GM19455 (cell line): Measurements from ENCODE around the gene STMND1.

Experiments
- ATAC-seq: cut with Tn5 transposase; IDR thresholded peaks from one replicate; pipeline ENCODE4 v1.9.1; 2021; ENCODE audit not compliant: unreplicated experiment

STMND1 gene

DNA sequence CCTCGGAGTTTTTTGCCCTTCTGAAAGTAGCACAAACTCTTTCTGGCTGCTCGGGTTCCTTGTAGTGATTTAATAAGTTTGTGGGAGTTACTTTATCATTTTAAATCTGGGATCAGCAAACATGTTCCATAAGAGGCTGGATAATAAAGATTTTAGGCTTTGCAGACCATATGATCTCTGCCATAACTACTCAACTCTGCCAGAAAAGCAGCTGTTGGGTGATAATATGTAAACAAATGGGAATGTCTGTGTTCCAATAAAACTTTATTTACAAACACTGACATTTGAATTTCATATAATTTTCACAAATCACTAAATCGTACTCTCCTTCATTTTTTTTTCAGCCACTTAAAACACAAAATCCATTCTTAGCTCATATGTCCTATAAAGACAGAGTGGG, 3.9 kb upstream of the STMND1 start:
- ATAC-seq = no peak

DNA sequence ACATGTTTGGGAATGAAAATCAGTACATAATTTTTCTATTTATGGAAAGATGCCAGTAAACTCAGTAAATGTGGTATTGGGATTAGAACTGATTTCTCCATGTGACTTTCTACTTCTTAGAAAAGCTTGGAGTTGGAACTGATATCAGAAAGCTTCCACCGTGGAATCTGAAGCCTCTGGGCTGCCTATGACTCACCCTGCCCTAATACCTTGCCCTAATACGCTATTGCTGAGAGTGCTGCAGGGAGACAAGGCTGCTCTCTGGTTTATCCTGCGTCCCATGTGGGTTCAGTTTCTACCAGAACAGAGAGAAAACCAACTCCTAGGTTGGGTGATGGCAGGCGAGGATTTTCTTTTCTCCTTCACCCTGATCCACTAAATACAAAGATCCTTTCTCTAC, 3.3 kb upstream of the STMND1 start:
- ATAC-seq = no peak

DNA sequence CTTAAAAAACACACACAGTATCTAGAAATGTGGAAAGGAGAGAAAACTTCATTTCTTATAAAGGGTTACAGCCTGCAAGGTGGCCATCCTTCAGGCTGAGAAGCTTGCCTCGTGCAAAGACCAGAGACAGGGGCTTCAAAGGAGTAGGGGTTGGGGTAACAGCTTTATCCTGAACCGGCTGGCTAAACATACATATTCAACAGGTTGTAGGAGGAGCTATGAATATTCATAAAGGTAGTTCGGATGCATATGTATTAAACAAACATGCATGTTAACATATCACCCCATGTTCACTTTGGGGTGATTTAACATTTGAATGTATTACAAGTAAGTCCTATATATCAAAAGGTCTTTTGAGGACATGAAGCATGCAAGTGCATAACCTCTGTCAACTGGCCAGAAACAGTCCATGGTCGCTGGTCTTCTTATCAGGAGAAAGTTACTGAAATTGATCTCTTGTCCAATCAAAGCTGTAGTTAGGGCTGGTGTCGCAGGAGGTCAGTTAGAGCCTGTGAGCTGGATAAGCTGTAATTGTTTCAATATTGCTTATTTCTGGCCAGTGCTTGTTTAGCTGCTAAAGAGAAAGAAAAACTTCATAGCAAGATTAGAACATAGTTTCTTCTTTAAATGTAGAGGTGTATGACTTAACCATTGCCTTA, 2.3 kb upstream of the STMND1 start:
- ATAC-seq = no peak

DNA sequence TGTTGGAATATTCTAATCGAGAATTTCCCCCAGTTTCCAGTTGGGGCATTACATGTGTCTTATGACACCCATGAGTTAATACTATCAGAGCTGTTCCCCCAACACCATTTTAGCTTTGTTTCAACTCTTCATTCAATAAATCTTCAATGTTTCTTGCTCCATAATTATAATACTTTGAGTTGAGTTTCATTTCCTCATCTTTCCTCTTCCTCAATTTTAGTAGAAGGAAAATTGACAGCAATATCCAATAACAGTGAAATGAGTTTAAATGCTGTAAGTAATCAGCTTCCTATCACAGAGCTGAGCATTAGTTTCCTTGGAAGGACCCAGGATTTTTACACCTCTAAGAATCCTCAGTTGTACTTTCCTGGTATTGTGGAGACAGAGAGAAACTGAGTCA, 1.0 kb upstream of the STMND1 start:
- ATAC-seq = no peak

DNA sequence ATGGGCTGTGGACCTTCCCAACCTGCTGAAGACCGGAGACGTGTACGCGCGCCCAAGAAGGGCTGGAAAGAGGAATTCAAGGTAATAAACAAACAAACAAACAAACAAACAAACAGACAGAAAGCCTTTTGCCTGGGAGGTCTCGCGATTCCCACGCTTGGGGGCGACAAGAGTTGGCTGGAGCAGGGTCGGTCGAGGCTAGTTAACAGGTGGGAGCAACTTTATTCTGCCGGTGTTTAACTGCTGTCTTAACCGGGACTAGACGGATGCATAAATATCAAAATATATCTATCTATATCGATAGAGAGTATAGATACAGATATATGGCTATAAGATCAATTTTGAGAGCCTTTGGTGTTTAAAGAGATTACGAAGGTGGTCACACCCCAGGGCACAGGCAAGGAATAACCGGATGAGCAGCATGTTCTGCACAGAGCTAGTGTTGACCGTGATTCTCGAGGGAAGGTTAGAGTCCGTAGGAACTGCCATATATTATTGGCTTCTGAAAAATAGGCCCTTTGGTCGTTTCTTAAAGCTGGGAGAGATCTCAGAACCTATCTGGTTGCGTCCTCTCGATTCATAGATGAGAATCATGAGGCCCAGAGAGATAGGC, 514 bp downstream of the STMND1 start:
- ATAC-seq = no peak

DNA sequence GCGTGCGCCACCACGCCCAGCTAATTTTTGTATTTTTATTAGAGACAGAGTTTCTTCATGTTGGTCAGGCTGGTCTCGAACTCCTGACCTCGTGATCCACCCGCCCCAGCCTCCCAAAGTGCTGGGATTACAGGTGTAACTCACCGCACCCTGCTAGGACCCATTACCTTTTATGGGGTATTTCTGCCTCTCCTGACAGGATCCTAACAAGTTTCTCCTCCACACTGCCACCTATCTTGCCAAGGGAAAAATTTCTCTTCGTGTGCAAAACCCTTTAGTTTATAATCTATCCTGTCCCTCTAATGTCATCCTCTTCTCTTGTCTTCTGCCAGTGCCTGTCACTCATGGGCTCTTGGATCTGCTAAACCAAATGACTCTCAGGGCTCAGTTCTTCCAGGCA, 1.9 kb downstream of the STMND1 start:
- ATAC-seq = no peak

DNA sequence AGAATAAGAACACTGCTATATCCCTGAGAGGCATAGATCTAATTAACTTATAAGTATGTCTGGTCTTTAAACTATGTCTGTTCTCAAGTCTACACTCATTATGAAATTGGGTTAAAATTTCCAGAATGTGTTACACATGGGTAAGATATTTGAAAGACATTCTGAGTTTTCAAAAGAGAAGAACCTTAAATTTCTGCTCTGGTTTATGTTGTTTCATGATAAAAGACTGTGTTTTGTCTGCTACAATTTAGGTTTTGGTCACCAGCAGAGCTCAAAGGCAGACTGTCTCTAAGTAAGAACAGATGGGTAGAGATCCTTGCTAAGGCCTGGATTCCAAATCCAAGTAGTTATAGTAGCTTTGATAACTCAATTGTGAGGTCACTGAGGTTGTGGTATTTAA, 6.0 kb downstream of the STMND1 start:
- ATAC-seq = no peak

DNA sequence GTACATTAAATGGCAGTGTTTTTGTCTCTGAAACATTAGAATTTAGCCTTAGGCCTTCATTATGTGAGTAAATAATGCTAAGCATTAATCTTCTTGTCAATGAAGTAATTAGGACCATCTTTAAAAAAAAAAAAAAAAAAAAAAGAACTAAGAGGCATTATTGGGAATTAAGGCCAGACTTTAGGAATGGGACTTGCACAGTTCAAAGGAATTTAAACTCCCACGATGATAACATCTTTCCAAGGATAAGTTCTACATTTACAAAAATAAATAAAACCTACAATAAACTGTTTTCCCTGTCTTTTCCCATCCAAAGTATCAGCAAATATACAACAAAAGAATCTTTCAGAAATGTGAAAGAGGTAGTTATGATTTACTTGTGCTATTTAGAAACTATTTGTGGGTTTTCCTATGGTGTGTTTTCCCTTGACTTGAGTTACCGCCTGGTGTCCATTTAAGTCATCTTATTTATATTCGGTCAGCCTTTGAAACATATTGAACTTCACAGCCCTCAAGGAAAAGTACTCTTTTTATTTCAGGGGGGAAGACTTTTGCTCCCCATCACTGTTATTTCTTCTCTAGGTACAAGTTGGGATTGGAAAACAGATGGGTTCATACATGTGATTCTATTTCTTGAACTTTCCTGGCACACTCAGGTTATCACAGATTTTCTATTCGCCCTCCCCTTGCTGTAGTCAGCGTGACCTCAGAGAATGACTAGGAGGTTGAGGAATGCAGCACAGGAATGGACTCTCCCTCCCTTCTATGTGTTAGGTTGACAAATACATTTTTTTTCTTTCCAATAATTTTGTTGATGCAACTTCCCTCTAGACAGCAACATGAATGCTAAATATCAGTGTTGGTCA, 13.6 kb downstream of the STMND1 start:
- no peak for ATAC-seq

DNA sequence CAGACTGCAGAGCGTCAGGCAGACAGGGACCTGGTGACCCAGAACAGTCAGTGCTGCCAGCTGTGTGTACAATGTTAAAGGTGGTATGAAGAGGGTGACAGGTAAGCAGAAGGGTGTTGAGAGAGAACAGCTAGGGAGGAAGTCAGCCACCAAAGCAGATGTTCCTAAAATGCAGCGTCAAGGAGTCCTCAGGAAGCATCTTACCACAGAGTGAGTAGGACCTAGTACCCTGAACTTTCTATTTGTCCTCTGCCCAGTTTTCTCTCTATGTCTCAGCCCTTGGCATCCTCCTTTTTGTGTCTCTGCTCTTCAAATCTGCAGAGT, 14.2 kb downstream of the STMND1 start:
- ATAC-seq = no peak

DNA sequence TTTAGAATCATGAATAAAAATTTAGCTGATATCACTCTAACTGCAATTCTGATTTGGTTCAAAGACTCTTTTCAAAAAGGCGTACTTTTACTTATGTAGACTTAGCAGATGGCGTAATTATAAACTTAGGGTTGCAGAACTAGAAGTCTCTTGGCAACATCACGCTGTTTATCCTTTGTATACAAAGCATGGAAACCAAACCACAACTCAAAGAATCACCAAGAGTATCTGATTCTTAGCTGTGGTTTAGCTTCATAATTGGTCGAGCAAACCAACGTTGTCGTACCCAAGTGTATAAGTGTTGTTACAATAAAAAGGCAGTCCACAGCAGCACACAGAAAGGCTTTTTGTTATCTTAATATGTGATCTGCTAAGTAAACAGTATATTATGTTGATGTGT, 18.2 kb downstream of the STMND1 start:
- no peak for ATAC-seq

DNA sequence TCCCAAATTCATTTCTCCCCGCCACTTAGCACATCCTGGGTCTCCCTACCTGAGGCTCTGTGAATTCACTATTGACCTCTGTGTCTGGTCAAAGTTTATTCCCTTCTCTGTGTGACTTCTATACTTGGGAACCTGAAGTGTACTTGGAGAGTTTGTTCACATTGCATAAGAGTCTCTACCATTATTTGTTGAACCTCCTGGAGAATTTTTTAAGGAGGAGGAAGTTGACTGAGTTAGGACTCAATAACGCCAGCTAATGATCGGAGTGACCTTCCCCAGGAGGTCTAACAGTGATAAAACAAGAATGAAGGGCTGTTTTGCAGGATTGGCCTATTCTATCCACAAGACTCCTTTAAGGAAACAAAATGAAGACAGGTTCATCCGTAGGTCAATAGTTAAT, 23.6 kb downstream of the STMND1 start:
- ATAC-seq = no peak

DNA sequence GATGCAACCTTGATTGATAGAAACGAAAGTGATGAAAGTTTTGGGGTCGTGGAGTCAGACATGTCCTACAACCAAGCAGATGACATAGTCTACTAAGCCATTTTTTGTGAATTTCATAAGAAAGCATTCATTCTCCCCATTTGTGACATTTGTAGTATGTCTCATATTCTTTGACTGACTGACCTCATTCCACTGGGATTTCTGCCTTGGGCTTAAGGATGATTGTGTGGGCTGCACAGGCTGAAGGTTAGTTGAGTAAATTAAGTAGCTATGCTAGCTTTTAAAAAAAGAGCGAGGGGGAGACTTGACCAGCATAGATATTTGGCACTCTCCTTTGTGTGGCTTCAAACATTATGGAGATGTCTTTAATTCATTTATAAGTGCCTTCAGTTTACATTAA, 28.9 kb downstream of the STMND1 start:
- ATAC-seq = no peak

DNA sequence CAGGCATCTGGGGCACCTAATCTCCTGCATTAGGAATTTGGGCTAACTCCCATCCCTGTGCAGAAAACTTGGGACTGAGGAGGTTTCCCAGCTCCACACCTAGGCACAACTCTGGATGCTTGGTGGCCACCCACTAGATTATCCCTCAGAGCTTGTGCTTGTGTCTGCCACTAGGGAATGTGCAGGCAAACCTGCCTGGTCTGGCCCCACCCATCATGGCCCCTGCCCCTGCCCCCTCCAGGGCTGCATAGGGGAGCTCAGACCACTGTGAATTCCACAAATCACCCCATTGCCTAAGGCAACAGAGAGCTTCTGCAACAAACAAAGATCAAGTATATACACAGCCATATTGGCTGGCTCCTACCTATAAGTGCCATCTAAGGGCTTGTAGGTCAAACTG, 31.1 kb downstream of the STMND1 start:
- no peak for ATAC-seq

DNA sequence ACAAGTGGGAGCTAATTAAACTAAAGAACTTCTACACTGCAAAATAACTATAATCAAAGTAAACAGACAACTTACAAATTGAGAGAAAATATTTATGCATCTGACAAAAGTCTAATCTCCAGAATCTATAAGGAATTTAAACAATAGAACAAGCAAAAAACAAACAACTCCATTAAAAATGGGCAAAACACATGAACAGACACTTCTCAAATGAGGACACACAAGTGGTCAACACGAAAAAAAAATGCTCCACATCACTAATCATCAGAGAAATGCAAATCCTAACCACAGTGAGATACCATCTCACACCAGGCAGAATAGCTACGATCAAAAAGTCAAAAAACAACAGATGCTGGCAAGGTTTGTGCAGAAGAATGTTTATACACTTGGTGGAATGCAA, 36.2 kb downstream of the STMND1 start:
- no peak for ATAC-seq

DNA sequence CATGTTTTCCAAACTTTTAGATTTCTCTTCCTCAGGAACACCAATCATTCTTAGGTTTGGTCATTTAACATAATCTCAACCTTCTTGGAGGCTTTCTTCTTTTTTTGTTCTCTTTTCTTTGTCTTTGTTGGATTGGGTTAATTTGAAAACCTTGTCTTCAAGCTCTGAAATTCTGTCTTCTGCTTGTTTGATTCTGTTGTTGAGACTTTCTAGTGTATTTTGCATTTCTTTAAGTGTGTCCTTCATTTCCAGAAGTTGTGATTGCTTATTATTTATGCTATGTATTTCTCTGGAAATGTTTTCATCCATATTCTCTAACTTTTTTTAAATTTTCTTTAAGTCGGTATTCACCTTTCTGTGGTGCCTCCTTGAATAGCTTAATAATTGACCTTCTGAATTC, 42.2 kb downstream of the STMND1 start:
- no peak for ATAC-seq

DNA sequence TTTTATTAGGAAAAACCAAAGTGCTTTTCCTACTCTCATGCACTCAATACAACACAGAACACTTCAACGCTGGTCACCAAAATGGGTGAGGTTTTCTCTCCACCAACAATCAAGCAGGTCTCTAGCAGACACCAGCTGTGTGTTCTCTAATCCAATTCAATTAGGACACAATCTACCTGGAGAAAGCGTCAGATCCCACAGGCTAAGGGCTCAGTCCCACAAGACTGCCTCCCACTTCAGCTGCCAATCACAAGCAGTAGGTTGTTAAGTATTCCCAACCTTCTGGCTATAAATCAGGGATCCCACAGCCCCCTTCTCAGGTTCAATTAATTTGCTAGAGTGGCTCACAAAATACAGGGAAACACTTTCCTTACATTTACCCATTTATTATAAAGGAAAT, 47.7 kb downstream of the STMND1 start:
- no peak for ATAC-seq

DNA sequence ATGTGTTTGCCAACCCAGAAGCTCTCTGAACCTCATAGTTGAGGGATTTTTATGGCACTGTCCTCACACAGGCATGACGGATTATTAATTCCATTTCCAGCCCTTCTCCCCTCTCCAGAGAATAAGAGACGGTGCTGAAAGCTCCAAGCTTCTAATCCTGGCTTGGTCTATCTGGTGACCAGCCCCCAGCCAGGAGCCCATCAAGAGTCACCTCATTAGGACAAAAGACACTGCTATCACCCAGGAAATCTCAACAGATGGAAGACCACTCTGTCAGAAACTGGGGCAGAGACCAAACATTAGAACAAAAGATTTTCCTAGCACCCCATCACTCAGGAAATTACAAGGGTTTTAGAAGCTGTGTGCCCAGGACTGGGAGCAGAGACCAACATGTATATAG, 48.2 kb downstream of the STMND1 start:
- ATAC-seq = no peak

DNA sequence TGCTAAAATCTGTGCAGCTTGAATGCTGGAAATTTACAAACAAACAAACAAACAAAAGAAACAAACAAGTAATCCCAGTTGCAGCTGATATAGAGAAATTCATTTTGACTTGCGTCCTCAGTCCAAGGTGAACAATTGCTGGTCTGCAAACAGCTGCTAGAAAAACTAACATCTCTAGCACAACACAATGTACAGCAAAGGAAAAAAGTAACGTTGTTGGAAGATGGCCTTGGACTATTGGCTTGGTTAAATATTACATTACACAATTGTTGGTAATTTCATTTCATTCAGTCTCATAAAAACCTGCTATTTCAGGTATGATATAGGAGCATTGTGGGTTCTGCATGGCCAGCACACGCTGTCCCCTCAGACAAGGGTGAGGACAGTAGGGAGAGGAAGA, 50.0 kb downstream of the STMND1 start:
- ATAC-seq = no peak

DNA sequence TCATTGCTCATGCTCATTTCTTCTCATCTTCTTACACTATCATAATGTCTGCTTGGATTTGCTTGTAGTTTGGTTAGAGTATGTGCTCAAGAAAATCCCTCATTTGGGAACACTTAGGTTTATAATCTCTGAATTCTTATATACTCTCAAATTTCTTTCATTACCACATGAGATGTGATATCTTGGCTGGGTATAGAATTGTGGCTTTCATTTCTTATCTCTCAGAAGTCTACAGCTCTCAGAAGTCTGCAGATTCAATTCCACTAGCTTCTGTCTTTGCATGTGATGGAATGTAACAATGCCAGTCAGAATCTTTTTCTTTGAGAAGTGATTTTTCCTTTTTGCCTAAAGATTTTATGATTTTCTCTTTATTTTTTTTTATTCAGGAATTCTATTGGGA, 50.9 kb downstream of the STMND1 start:
- no peak for ATAC-seq

DNA sequence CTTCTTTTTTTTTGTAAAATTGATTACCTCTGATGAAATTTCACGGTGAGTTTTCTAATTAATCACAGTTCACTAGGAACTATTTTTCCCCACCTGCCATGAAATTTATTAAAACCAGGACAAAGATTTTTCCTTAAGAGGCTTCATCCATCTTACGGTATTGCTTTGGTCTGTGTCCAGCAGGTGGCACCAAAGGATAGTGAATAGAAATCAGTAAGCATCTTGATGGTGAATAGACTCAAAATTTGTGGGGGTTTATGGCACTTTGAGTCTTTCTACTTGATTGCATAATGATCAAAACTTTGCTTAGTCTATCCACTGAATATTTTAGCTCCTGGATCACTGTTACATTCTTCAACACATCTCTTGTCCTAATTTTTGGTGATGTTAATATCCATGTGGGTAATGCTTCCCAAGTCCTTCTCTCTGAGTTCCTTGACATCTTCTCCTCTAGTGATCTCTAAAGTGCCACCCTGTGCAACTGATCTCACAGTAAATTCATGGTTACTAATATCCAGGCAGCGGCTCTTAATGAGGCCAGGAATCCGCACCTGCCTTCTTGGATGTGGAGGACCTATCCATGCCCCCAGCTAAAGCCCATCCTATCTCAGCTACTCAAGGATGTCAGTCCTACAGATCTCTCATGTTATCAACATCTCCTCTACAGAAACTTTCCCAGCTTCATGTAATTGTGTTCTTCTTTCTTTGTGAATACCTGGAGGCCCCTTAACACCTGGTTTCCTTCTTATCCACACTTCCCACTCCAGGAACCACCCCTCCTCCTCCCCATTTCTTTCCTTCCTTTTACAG, 54.5 kb downstream of the STMND1 start:
- ATAC-seq = no peak

DNA sequence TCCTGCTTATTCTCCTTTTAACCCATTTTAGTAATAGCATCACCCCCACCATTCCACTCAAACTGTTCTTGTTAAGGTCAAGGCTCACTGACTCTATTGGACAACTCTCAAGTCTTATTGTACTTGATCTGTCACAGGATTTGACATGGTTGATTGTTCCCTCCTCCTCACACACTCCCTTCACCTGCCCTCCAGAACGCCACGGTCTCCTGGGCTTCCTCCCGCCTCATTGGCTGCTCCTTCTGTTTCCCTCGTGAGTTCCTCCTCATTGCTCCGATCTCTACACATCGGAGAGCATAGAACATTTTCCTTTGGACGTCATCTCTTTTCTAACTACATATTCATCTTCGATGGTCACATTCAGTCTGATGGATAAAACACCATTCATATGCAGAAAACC, 55.1 kb downstream of the STMND1 start:
- no peak for ATAC-seq

DNA sequence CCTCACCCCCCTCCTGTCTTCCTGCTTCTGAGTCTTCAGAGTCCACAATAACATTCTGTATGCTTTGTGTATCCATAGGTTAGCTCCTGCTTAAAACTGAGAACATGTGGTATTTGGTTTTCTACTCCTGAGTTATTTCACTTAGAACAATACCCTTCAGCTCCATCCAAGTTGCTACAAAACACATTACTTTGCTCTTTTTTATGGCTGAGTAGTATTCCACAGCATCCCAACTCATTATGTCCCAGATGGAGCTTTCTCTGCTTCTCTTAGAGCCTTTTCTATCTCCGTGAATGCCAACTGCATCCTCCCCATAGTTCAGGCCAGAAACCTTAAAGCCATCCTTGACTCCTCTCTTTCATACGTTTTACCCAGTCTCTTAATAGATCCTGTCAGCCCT, 55.8 kb downstream of the STMND1 start:
- no peak for ATAC-seq
